Epithelial cell of proximal tubule (primary cell): ENCODE results near the gene WDR62. TPM values are rescaled to one million over a fixed set of nuclear protein-coding genes. Genes with fewer than 3 reads are reported as not detected.

Experiments used
- DNase-seq: peaks from one replicate; pipeline ENCODE4 v3.0.0-alpha.2; 2011; ENCODE audit warnings: low read depth
- H3K4me3 ChIP-seq: 2 replicates; pipeline ENCODE4 v1.5.1; 2011; ENCODE audit warnings: low read depth, mild to moderate bottlenecking, low read length
- CTCF ChIP-seq: conservative IDR thresholded peaks from 2 replicates; pipeline ENCODE4 v1.5.1; 2012; ENCODE audit warnings: low read depth, mild to moderate bottlenecking, low read length
- total RNA-seq: library from RNA; depleted of rRNA; stranded (reverse); fragments of >200 nt; gene quantifications from 2 replicates; pipeline ENCODE4 v1.2.3, GENCODE V29; 2015

The WDR62 gene
- total RNA-seq, 1 donor from 2014 or later = 12.7 TPM

GRCh38 chr19:36142496-36142895, 87.8 kb downstream of the WDR62 start:
- no peak for TF ChIP-seq CTCF
- no peak for DNase-seq
- no peak overlapping the region for H3K4me3 ChIP-seq

- DNase-seq = no peak
- no peak overlapping the region for H3K4me3 ChIP-seq
- TF ChIP-seq CTCF = no peak
Observed at GRCh38 chr19:36144624-36145023, 89.9 kb downstream of the WDR62 start.

GRCh38 chr19:36149673-36150406, 95.1 kb downstream of the WDR62 start:
- DNase-seq = no peak
- no peak for TF ChIP-seq CTCF
- H3K4me3 ChIP-seq = no peak overlapping the region

GRCh38 chr19:36150586-36150985, 95.9 kb downstream of the WDR62 start:
- TF ChIP-seq CTCF = no peak
- H3K4me3 ChIP-seq = no peak overlapping the region

GRCh38 chr19:36151144-36152018, 96.7 kb downstream of the WDR62 start:
- no peak for TF ChIP-seq CTCF
- no peak for DNase-seq
- peak overlapping the region; percentile 25 for H3K4me3 ChIP-seq

More at GRCh38 chr19:36150586-36150985, 95.9 kb downstream of the WDR62 start:
- no peak for DNase-seq

- no peak for DNase-seq
- peak overlapping the region; percentile 25 for H3K4me3 ChIP-seq
Observed at GRCh38 chr19:36152019-36152351, 97.3 kb downstream of the WDR62 start.

More at GRCh38 chr19:36152019-36152351, 97.3 kb downstream of the WDR62 start:
- TF ChIP-seq CTCF = no peak
